CD4-positive, alpha-beta T cell (primary cell): ENCODE data around the gene TTLL10. TPM values are rescaled to one million over a fixed set of nuclear protein-coding genes. Genes with fewer than 3 reads are reported as not detected.

Source experiments
- ATAC-seq: fragments of 200-7000 bp; cut with Tn5 transposase; one replicate; pipeline ENCODE4 v1.10.0; 2022; ENCODE audit warnings: mild to moderate bottlenecking; ENCODE audit not compliant: poor library complexity
- CTCF ChIA-PET: fragments of 350-600 bp; sonication (Branson Sonifier 250); formaldehyde crosslinking; loops from one replicate; lab custom pipeline; 2021; ENCODE audit warnings: antibody characterized with exemption, inconsistent platforms; lab: Charles Lee
- POLR2A ChIA-PET: fragments of 350-600 bp; sonication (Branson Sonifier 250); formaldehyde crosslinking; loops from one replicate; lab custom pipeline; 2021; ENCODE audit warnings: antibody characterized with exemption, inconsistent platforms; lab: Charles Lee
- DNase-seq, 14 experiments: peaks; one replicate each; pipeline ENCODE4 v3.0.0-alpha.2; 2013 to 2020; ENCODE audit warnings: mixed read lengths in 2 of 14
- H3K27ac ChIP-seq, 2 donors: one replicate each; pipeline versions ENCODE4 v1.5.1 to v1.7.0; 2013; ENCODE audit warnings: low read length in 2 of 2, low read depth in 1 of 2, mild to moderate bottlenecking in 1 of 2
- H3K27me3 ChIP-seq, 2 experiments: 1 replicate in 1 of 2; 2 replicates in 1 of 2; pipeline versions ENCODE4 v1.6.1 to v1.7.0; 2013; ENCODE audit warnings: low read length in 2 of 2, control low read depth in 1 of 2, mild to moderate bottlenecking in 1 of 2, moderate library complexity in 1 of 2; ENCODE audit not compliant: insufficient read depth in 2 of 2, control insufficient read depth in 1 of 2
- H3K36me3 ChIP-seq: one replicate; pipeline ENCODE4 v1.6.1; 2013; ENCODE audit warnings: low read length, control low read depth; ENCODE audit not compliant: insufficient read depth
- H3K4me1 ChIP-seq: one replicate; pipeline ENCODE4 v1.6.1; 2013; ENCODE audit warnings: low read length, control low read depth; ENCODE audit not compliant: insufficient read depth
- H3K4me3 ChIP-seq: one replicate; pipeline ENCODE4 v1.5.1; 2013; ENCODE audit warnings: mild to moderate bottlenecking, low read length, moderate library complexity
- H3K9me3 ChIP-seq, 2 experiments: 1 replicate in 1 of 2; 2 replicates in 1 of 2; pipeline versions ENCODE4 v1.6.1 to v1.7.0; 2013; ENCODE audit warnings: low read length in 2 of 2, mild to moderate bottlenecking in 2 of 2, control low read depth in 1 of 2, moderate library complexity in 1 of 2; ENCODE audit not compliant: control insufficient read depth in 1 of 2, insufficient read depth in 1 of 2
- H3K27ac Mint-ChIP-seq: one replicate; pipeline ENCODE4 v1.8.0; 2020; ENCODE audit warnings: mixed read lengths
- H3K27me3 Mint-ChIP-seq: one replicate; pipeline ENCODE4 v1.8.0; 2021; ENCODE audit warnings: mixed read lengths
- H3K36me3 Mint-ChIP-seq: one replicate; pipeline ENCODE4 v1.8.0; 2021; ENCODE audit warnings: low read depth, mixed read lengths
- H3K4me1 Mint-ChIP-seq: one replicate; pipeline ENCODE4 v1.8.0; 2021; ENCODE audit warnings: low read depth, mixed read lengths
- H3K4me3 Mint-ChIP-seq: one replicate; pipeline ENCODE4 v1.8.0; 2020; ENCODE audit warnings: mild to moderate bottlenecking, mixed read lengths
- H3K9me3 Mint-ChIP-seq: one replicate; pipeline ENCODE4 v1.8.0; 2020; ENCODE audit warnings: mixed read lengths
- CTCF ChIP-seq: fragments of 200-600 bp; IDR thresholded peaks from one replicate; pipeline ENCODE4 v1.8.0; 2022; ENCODE audit warnings: antibody characterized with exemption, mild to moderate bottlenecking
- intact Hi-C, 2 experiments: fragments of 100-400 bp; cut with DNase I in 1 of 2; cut with micrococcal nuclease in 1 of 2; formaldehyde crosslinking; loops; one replicate each; pipeline versions ENCODE4 v1.15.1 to v1.9.0; 2023 to 2025; cut with DNase I, micrococcal nuclease
- total RNA-seq, 174 experiments: library from RNA in 2 of 174; stranded (reverse) in 2 of 174; gene quantifications; one replicate each; pipeline ENCODE4 v1.2.3 and lab custom pipeline; 2021 to 2026

The TTLL10 gene
- total RNA-seq, 2 experiments from 2014 or later: 0.11 to 0.59 TPM

- no peak for TF ChIP-seq CTCF
- Mint-ChIP-seq H3K27me3 (no peaks in the 10 kb centered on the region), H3K36me3 (no peaks in the 10 kb centered on the region), H3K27ac (no peak overlapping the region), H3K4me1 (no peaks in the 10 kb centered on the region), H3K4me3 (no peak overlapping the region), H3K9me3 (no peaks in the 10 kb centered on the region)
- H3K4me1 ChIP-seq: peaks cover 13% of the 10 kb centered on the region
- DNase-seq (no peak), ATAC-seq (no peak)
- POLR2A ChIA-PET: no interaction called here
- H3K27ac ChIP-seq: no peak overlapping the region
- intact Hi-C loops: no loop called here
- H3K27me3 ChIP-seq: peaks cover 0 to 2% of the 10 kb centered on the region in 2 experiments
- no peak overlapping the region for H3K4me3 ChIP-seq
- CTCF ChIA-PET: no interaction called here
- no peaks in the 10 kb centered on the region for H3K36me3 ChIP-seq
- no peaks in the 10 kb centered on the region for H3K9me3 ChIP-seq
Observed at GRCh38 chr1:1125945-1126344, 47.7 kb upstream of the TTLL10 start.

GRCh38 chr1:1127551-1128451 lies 45.9 kb upstream of the TTLL10 start:
- H3K27me3 ChIP-seq: no peaks in the 10 kb centered on the region
- intact Hi-C loops: no loop called here
- no peak overlapping the region for H3K27ac Mint-ChIP-seq
- H3K36me3 Mint-ChIP-seq: no peaks in the 10 kb centered on the region
- no peaks in the 10 kb centered on the region for H3K9me3 Mint-ChIP-seq
- no peak for DNase-seq
- ChIA-PET CTCF (no interaction called here), POLR2A (no interaction called here)
- H3K4me1 Mint-ChIP-seq: no peaks in the 10 kb centered on the region
- H3K27me3 Mint-ChIP-seq: no peaks in the 10 kb centered on the region
- H3K4me3 Mint-ChIP-seq: no peak overlapping the region
- H3K9me3 ChIP-seq: no peaks in the 10 kb centered on the region
- no peak for TF ChIP-seq CTCF
- H3K36me3 ChIP-seq: no peaks in the 10 kb centered on the region
- H3K4me1 ChIP-seq: peaks cover under 1% of the 10 kb centered on the region
- no peak for ATAC-seq
- no peak overlapping the region for H3K27ac ChIP-seq
- no peak overlapping the region for H3K4me3 ChIP-seq

DNA sequence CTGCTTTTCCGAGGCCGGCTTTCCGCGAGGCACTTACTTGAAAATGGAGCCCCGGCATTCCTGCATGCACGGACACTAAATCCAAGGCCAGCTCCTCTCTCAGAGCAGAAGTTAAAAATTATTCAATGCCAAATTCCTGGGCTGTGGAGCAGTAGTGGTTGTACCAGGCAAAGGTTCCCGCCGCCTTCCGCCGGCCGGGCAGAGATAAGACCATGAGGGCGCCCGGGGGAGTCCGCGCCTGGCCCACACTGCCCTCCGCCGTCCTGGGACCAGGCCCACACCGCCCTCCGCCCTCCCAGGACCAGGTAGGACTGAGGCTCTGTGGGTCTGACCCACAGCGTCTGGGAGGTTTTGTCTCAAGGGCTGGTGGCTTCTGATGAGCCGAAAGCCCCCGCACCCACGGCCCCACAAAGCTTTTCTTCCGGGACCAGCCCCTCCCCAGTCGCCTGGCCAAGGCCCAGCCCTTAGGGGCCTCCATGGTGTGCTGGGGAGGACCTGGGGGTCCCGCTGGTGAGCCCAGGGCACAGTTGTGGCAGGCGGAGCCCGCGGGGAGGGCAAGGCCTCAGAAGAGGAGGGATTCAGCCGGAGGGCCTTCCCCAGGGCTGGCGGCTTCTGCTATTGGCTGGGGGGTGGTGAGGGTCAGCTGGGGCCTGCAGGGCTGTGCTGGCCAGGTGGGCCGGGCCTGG lies 45.1 kb upstream of the TTLL10 start:
- no peaks in the 10 kb centered on the region for H3K4me1 Mint-ChIP-seq
- intact Hi-C loops: no loop called here
- Histone ChIP-seq H3K9me3 (no peaks in the 10 kb centered on the region), H3K4me3 (no peak overlapping the region), H3K36me3 (no peaks in the 10 kb centered on the region), H3K27ac (no peak overlapping the region), H3K27me3 (no peaks in the 10 kb centered on the region), H3K4me1 (no peaks in the 10 kb centered on the region)
- H3K27me3 Mint-ChIP-seq: no peaks in the 10 kb centered on the region
- ATAC-seq: no peak
- ChIA-PET CTCF (no interaction called here), POLR2A (no interaction called here)
- H3K36me3 Mint-ChIP-seq: no peaks in the 10 kb centered on the region
- TF ChIP-seq CTCF: no peak
- H3K27ac Mint-ChIP-seq: no peak overlapping the region
- no peak overlapping the region for H3K4me3 Mint-ChIP-seq
- DNase-seq: no peak
- H3K9me3 Mint-ChIP-seq: no peaks in the 10 kb centered on the region
